ENCODE data around the gene SYT12. TPM values are rescaled to one million over a fixed set of nuclear protein-coding genes. Genes with fewer than 3 reads are reported as not detected.

SYT12 gene
- total and polyA plus RNA-seq, 2 donors (not counting 3 experiments of a cell fraction or from before 2014, with no cell fraction given) = not detected

- H3K4me1 ChIP-seq (ENCODE audit: control insufficient read depth, extremely low read depth, insufficient read depth, low read length) = peaks cover 3% of the 10 kb centered on the region
- no peaks in the 10 kb centered on the region for H3K9me1 ChIP-seq (replicated peaks; ENCODE audit: control insufficient read depth, extremely low read depth, insufficient read depth, low read length)
- no peak overlapping the region for H3K4me2 ChIP-seq (ENCODE audit: insufficient read depth, low read length)
- CTCF ChIA-PET = interaction anchor here (2.8 kb wide), 2 partner anchors 13 to 135 kb away, joined by 10 to 44 read pairs; partner anchors contain the start of gene RCE1
- FAIRE-seq (no peak), DNase-seq (ENCODE audit: low read depth, low spot score) (no peak)
- H4K20me1 ChIP-seq (replicated peaks; ENCODE audit: control insufficient read depth, extremely low read depth, insufficient read depth, low read length) = no peaks in the 10 kb centered on the region
- H3K27ac ChIP-seq (ENCODE audit: insufficient read depth, low read depth, low read length) = no peak overlapping the region
- H3K27me3 ChIP-seq (ENCODE audit: control insufficient read depth in 2 of 2, insufficient read depth in 2 of 2, low read length in 2 of 2) = no peaks in the 10 kb centered on the region
- H3K79me2 ChIP-seq (ENCODE audit: control insufficient read depth, insufficient read depth, low read length) = no peaks in the 10 kb centered on the region
- no peaks in the 10 kb centered on the region for H3K9me3 ChIP-seq (replicated peaks; ENCODE audit: control insufficient read depth, insufficient read depth, low read length)
- H3K9ac ChIP-seq (replicated peaks; ENCODE audit: extremely low read depth, insufficient read depth, low read length) = no peak overlapping the region
- intact Hi-C loops (cut with micrococcal nuclease) = no loop called here
- dilution Hi-C loops (cut with MboI; ENCODE audit: extremely low pct_ligation_motif_present, low sequenced_read_pairs) = no loop called here
- TF ChIP-seq EZH2 (IDR thresholded peaks at IDR 0.05; ENCODE audit: borderline replicate concordance, low read depth, low read length, severe bottlenecking) (no peak), FOS (IDR thresholded peaks at IDR 0.05; ENCODE audit: borderline replicate concordance, insufficient read depth, low read length) (no peak), POLR2A (IDR thresholded peaks at IDR 0.05; ENCODE audit: low read depth, low read length) (no peak), JUN (IDR thresholded peaks at IDR 0.05; ENCODE audit: borderline replicate concordance, insufficient read depth, insufficient read length, low read depth) (no peak), CTCF (IDR thresholded peaks at IDR 0.05; ENCODE audit: extremely low read depth in 1 of 2, insufficient read depth in 1 of 2, low read depth in 1 of 2, low read length in 2 of 2) (no peak), MAX (IDR thresholded peaks at IDR 0.05; ENCODE audit: insufficient read depth, insufficient read length) (no peak), POLR2AphosphoS5 (IDR thresholded peaks at IDR 0.05; ENCODE audit: insufficient read depth, low read depth, low read length) (no peak), MYC (IDR thresholded peaks at IDR 0.05; ENCODE audit: low read depth, low read length) (no peak), GATA2 (IDR thresholded peaks at IDR 0.05; ENCODE audit: insufficient read depth, insufficient read length, low read depth, low read length) (no peak)
- POLR2A ChIA-PET = no interaction called here
- H2AFZ ChIP-seq (ENCODE audit: low read depth, low read length) = no peak overlapping the region
- H3K4me3 ChIP-seq (replicated peaks in 1 of 3; ENCODE audit: insufficient read depth in 1 of 3, low read depth in 1 of 3, low read length in 3 of 3) = no peak overlapping the region
- H3K36me3 ChIP-seq (ENCODE audit: control insufficient read depth in 2 of 2, extremely low read depth in 1 of 2, insufficient read depth in 2 of 2, low read length in 2 of 2) = no peaks in the 10 kb centered on the region
- no TSS peak for BruUV-seq (replicated peaks)
Measured at GRCh38 chr11:66978229-66978628, 44.7 kb upstream of the SYT12 start.
